WTC11 (cell line): ENCODE results near the gene NPPA.

Source experiments
- NR1H2 ChIP-seq: sonication (generic); formaldehyde crosslinking; IDR thresholded peaks from 2 replicates; pipeline ENCODE4 v1.9.0; 2021; ENCODE audit warnings: mild to moderate bottlenecking, moderate library complexity, missing genetic modification reagents
- ZNF281 ChIP-seq: sonication (generic); formaldehyde crosslinking; IDR thresholded peaks from 2 replicates; pipeline ENCODE4 v1.8.0; 2023; ENCODE audit warnings: mild to moderate bottlenecking, missing genetic modification reagents
- ZNF512 ChIP-seq: sonication (generic); formaldehyde crosslinking; IDR thresholded peaks from 2 replicates; pipeline ENCODE4 v1.8.1; 2022; ENCODE audit warnings: missing genetic modification reagents, borderline replicate concordance
- TF ChIP-seq, protein P1 (sequence below): sonication (generic); formaldehyde crosslinking; IDR thresholded peaks from 2 replicates; pipeline ENCODE4 v1.8.1; 2023; ENCODE audit warnings: mild to moderate bottlenecking, missing genetic modification reagents, moderate library complexity
- TF ChIP-seq, protein P2 (sequence below): fragments of 200-600 bp; IDR thresholded peaks from 2 replicates; pipeline ENCODE4 v1.8.0; 2022; ENCODE audit warnings: antibody characterized with exemption

- no peak for TF ChIP-seq ZNF281 (CRISPR knock-in tag)
- TF ChIP-seq NR1H2 (CRISPR knock-in tag): no peak
- TF ChIP-seq, protein P1, sequence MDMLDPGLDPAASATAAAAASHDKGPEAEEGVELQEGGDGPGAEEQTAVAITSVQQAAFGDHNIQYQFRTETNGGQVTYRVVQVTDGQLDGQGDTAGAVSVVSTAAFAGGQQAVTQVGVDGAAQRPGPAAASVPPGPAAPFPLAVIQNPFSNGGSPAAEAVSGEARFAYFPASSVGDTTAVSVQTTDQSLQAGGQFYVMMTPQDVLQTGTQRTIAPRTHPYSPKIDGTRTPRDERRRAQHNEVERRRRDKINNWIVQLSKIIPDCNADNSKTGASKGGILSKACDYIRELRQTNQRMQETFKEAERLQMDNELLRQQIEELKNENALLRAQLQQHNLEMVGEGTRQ (CRISPR knock-in tag): no peak
- no peak for TF ChIP-seq ZNF512
- TF ChIP-seq, protein P2, sequence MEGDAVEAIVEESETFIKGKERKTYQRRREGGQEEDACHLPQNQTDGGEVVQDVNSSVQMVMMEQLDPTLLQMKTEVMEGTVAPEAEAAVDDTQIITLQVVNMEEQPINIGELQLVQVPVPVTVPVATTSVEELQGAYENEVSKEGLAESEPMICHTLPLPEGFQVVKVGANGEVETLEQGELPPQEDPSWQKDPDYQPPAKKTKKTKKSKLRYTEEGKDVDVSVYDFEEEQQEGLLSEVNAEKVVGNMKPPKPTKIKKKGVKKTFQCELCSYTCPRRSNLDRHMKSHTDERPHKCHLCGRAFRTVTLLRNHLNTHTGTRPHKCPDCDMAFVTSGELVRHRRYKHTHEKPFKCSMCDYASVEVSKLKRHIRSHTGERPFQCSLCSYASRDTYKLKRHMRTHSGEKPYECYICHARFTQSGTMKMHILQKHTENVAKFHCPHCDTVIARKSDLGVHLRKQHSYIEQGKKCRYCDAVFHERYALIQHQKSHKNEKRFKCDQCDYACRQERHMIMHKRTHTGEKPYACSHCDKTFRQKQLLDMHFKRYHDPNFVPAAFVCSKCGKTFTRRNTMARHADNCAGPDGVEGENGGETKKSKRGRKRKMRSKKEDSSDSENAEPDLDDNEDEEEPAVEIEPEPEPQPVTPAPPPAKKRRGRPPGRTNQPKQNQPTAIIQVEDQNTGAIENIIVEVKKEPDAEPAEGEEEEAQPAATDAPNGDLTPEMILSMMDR: no peak
These were observed 34.3 kb upstream of the NPPA start for GRCh38 chr1:11881749-11882441.
